ENCODE measurements around the gene DCX.

GRCh38 chrX:111336141-111336540, 75.9 kb downstream of the DCX start:
- TF ChIP-seq POLR2A (IDR thresholded peaks at IDR 0.05; ENCODE audit: low read depth, low read length) (no peak), CTCF (conservative IDR thresholded peaks at IDR 0.05; ENCODE audit: low read depth, low read length) (no peak), NFE2L2 (IDR thresholded peaks at IDR 0.05; ENCODE audit: low read depth, low read length) (no peak), CEBPB (IDR thresholded peaks at IDR 0.05; ENCODE audit: low read depth, low read length) (no peak), MAFK (IDR thresholded peaks at IDR 0.05; ENCODE audit: low read depth, low read length) (no peak), RAD21 (IDR thresholded peaks at IDR 0.05; ENCODE audit: low read length) (no peak), RCOR1 (IDR thresholded peaks at IDR 0.05; ENCODE audit: insufficient replicate concordance, low read length) (no peak), RFX5 (IDR thresholded peaks at IDR 0.05; ENCODE audit: low read depth, low read length) (no peak), SMC3 (IDR thresholded peaks at IDR 0.05; ENCODE audit: low read depth, low read length) (no peak)

Measured in IMR-90 (cell line).